HCT116 (cell line): ENCODE data around the gene EIF5B. TPM values are rescaled to one million over a fixed set of nuclear protein-coding genes. Genes with fewer than 3 reads are reported as not detected.

ENCODE experiments used
- ATAC-seq: fragments of 200-7000 bp; cut with Tn5 transposase; 2 replicates; pipeline ENCODE4 v1.9.1; 2020; ENCODE audit warnings: mild to moderate bottlenecking, moderate library complexity
- BruUV-seq: library from RNA; stranded (reverse); fragments of 400-500 nt; replicated peaks from 2 replicates; lab custom pipeline; 2021; lab: Mats Ljungman, UMichigan
- CTCF ChIA-PET: fragments of 300-600 bp; sonication (Branson Sonifier 250); formaldehyde crosslinking; loops from one replicate; lab custom pipeline; 2021; ENCODE audit warnings: antibody characterized with exemption; lab: Charles Lee
- POLR2A ChIA-PET: fragments of 300-600, 350-600 bp; sonication (Branson Sonifier 250); formaldehyde crosslinking; loops from one replicate; lab custom pipeline; 2021; ENCODE audit warnings: antibody characterized with exemption; lab: Charles Lee
- RAD21 ChIA-PET, 2 experiments: fragments of 300-600 bp; sonication (Branson Sonifier 250); formaldehyde crosslinking; loops; one replicate each; lab custom pipeline; 2023; ENCODE audit warnings: low total read pairs in 2 of 2; ENCODE audit not compliant: uncharacterized antibody in 2 of 2, unreplicated experiment in 2 of 2, low non-redundant PET in 1 of 2; lab: Charles Lee
- DNase-seq: peaks from one replicate; pipeline ENCODE4 v3.0.0-alpha.2; 2010; ENCODE audit warnings: low read depth, low spot score
- H2AFZ ChIP-seq: fragments of 200-600 bp; shearing (Covaris generic), sonication (generic); 2 replicates; pipeline ENCODE4 v1.6.1; 2017; ENCODE audit warnings: low read depth, mixed run types, mixed read lengths, antibody characterized with exemption, low read length; ENCODE audit not compliant: poor library complexity, severe bottlenecking
- H3K27ac ChIP-seq: 2 replicates; pipeline ENCODE4 v1.5.1; 2012; ENCODE audit warnings: low read depth, low read length
- H3K27me3 ChIP-seq: fragments of 200-600 bp; sonication (generic); 2 replicates; pipeline ENCODE4 v1.6.1; 2016; ENCODE audit warnings: mixed run types, low read length, mixed read lengths; ENCODE audit not compliant: insufficient read depth
- H3K36me3 ChIP-seq, 2 experiments: fragments of 200-500 bp in 1 of 2; fragments of 200-600 bp in 1 of 2; sonication (Bioruptor generic) in 1 of 2; sonication (generic) in 1 of 2; 2 replicates each; pipeline versions ENCODE4 v1.5.1 to v1.6.1; 2014 to 2016; ENCODE audit warnings: low read length in 2 of 2, inconsistent platforms in 1 of 2, mixed read lengths in 1 of 2, mixed run types in 1 of 2; ENCODE audit not compliant: insufficient read depth in 2 of 2, control insufficient read depth in 1 of 2
- H3K4me1 ChIP-seq, 2 experiments: fragments of 200-600 bp in 1 of 2; sonication (generic) in 1 of 2; 2 replicates each; pipeline versions ENCODE4 v1.5.1 to v1.6.1; 2012 to 2017; ENCODE audit warnings: low read length in 2 of 2, inconsistent platforms in 1 of 2, mild to moderate bottlenecking in 1 of 2, mixed read lengths in 1 of 2, mixed run types in 1 of 2, moderate library complexity in 1 of 2; ENCODE audit not compliant: insufficient read depth in 2 of 2, control insufficient read depth in 1 of 2
- H3K4me2 ChIP-seq: fragments of 200-600 bp; sonication (generic); 2 replicates; pipeline ENCODE4 v1.6.1; 2017; ENCODE audit warnings: mixed run types, low read length, mixed read lengths
- H3K4me3 ChIP-seq, 2 experiments: fragments of 200-600 bp in 1 of 2; sonication (generic) in 1 of 2; replicated peaks in 1 of 2; 2 replicates each; pipeline ENCODE4 v1.5.1; 2011 to 2016; ENCODE audit warnings: low read length in 2 of 2, control low read depth in 1 of 2, low read depth in 1 of 2, mild to moderate bottlenecking in 1 of 2, mixed read lengths in 1 of 2, mixed run types in 1 of 2
- H3K79me2 ChIP-seq: fragments of 200-600 bp; sonication (generic); 2 replicates; pipeline ENCODE4 v1.6.1; 2017; ENCODE audit warnings: mild to moderate bottlenecking, mixed run types, low read length, moderate library complexity, mixed read lengths; ENCODE audit not compliant: insufficient read depth
- H3K9ac ChIP-seq: fragments of 200-600 bp; sonication (generic); 2 replicates; pipeline ENCODE4 v1.6.1; 2016; ENCODE audit warnings: low read length, mixed read lengths
- H3K9me2 ChIP-seq: fragments of 200-600 bp; sonication (generic), shearing (Covaris generic); 2 replicates; pipeline ENCODE4 v1.6.1; 2017; ENCODE audit warnings: mixed run types, mild to moderate bottlenecking, moderate library complexity; ENCODE audit not compliant: insufficient read depth
- H3K9me3 ChIP-seq, 2 experiments: fragments of 200-500 bp in 1 of 2; fragments of 200-600 bp in 1 of 2; sonication (Bioruptor generic) in 1 of 2; sonication (generic) in 1 of 2; 2 replicates each; pipeline ENCODE4 v1.6.1; 2014 to 2017; ENCODE audit warnings: low read length in 2 of 2, mixed read lengths in 2 of 2, inconsistent platforms in 1 of 2, low read depth in 1 of 2, mild to moderate bottlenecking in 1 of 2, mixed run types in 1 of 2, moderate library complexity in 1 of 2; ENCODE audit not compliant: control insufficient read depth in 1 of 2, insufficient read depth in 1 of 2
- H4K20me1 ChIP-seq: fragments of 200-600 bp; sonication (generic), shearing (Covaris generic); 2 replicates; pipeline ENCODE4 v1.6.1; 2017; ENCODE audit warnings: mixed run types, mild to moderate bottlenecking, moderate library complexity; ENCODE audit not compliant: insufficient read depth
- ATF3 ChIP-seq: IDR thresholded peaks from 2 replicates; pipeline ENCODE4 v1.6.1; 2012
- CEBPB ChIP-seq: IDR thresholded peaks from 2 replicates; pipeline ENCODE4 v1.6.1; 2012; ENCODE audit warnings: low read depth
- CTCF ChIP-seq, 3 experiments: fragments of 200-600 bp in 1 of 3; sonication (generic) in 1 of 3; IDR thresholded peaks in 2 of 3; conservative IDR thresholded peaks in 1 of 3; 2 replicates each; pipeline ENCODE4 v1.5.1; 2012 to 2017; ENCODE audit warnings: low read depth in 2 of 3, low read length in 2 of 3, antibody characterized with exemption in 1 of 3, borderline replicate concordance in 1 of 3, control low read depth in 1 of 3, mild to moderate bottlenecking in 1 of 3, mixed read lengths in 1 of 3, mixed run types in 1 of 3, moderate library complexity in 1 of 3; ENCODE audit not compliant: insufficient read depth in 1 of 3
- EZH2phosphoT487 ChIP-seq: fragments of 200-600 bp; IDR thresholded peaks from 2 replicates; pipeline ENCODE4 v1.6.1; 2018; ENCODE audit warnings: antibody characterized with exemption, borderline replicate concordance
- FOSL1 ChIP-seq: IDR thresholded peaks from 2 replicates; pipeline ENCODE4 v1.6.1; 2012; ENCODE audit warnings: low read depth
- JUND ChIP-seq: IDR thresholded peaks from 2 replicates; pipeline ENCODE4 v1.6.1; 2012
- MAX ChIP-seq: IDR thresholded peaks from 2 replicates; pipeline ENCODE4 v1.6.1; 2012
- SP1 ChIP-seq: IDR thresholded peaks from 2 replicates; pipeline ENCODE4 v1.6.1; 2012; ENCODE audit warnings: low read depth
- YY1 ChIP-seq: IDR thresholded peaks from 2 replicates; pipeline ENCODE4 v1.6.1; 2011; ENCODE audit warnings: low read length, low read depth, moderate library complexity, mild to moderate bottlenecking; ENCODE audit not compliant: insufficient replicate concordance; ENCODE audit errors: extremely low read depth
- ZBTB33 ChIP-seq: IDR thresholded peaks from 2 replicates; pipeline ENCODE4 v1.6.1; 2011; ENCODE audit warnings: mild to moderate bottlenecking, low read length, moderate library complexity; ENCODE audit not compliant: insufficient replicate concordance; ENCODE audit errors: extremely low read depth
- ZFX ChIP-seq: fragments of 450-650 bp; IDR thresholded peaks from 2 replicates; pipeline ENCODE4 v1.6.1; 2017
- ZNF274 ChIP-seq: fragments of 200-500 bp; sonication (Bioruptor generic); IDR thresholded peaks from 2 replicates; pipeline ENCODE4 v1.6.1; 2014; ENCODE audit warnings: mild to moderate bottlenecking, low read depth, low read length, inconsistent platforms
- intact Hi-C: fragments of 100-400 bp; cut with micrococcal nuclease; formaldehyde crosslinking; loops from 2 replicates; pipeline ENCODE4 v1.10.0; 2022
- total RNA-seq: library from RNA; stranded (reverse); gene quantifications from one replicate; pipeline ENCODE4 v1.2.1, GENCODE V29; 2021; ENCODE audit not compliant: unreplicated experiment

EIF5B gene
- total RNA-seq, 1 experiment from 2014 or later: 65.9 TPM

- TF ChIP-seq CEBPB (no peak), ATF3 (no peak), ZNF274 (no peak), SP1 (no peak), JUND (no peak), FOSL1 (no peak)
- Histone ChIP-seq H4K20me1 (no peaks in the 10 kb centered on the region; the same call in 1 of the 2 replicates), H3K4me3 (no peak overlapping the region), H3K79me2 (peaks cover 10% of the 10 kb centered on the region), H3K36me3 (peaks cover 14 to 25% of the 10 kb centered on the region in 2 experiments), H3K27me3 (no peaks in the 10 kb centered on the region), H2AFZ (no peak overlapping the region), H3K9me3 (no peaks in the 10 kb centered on the region), H3K4me1 (no peaks in the 10 kb centered on the region), H3K9ac (no peak overlapping the region), H3K4me2 (no peak overlapping the region), H3K9me2 (no peaks in the 10 kb centered on the region), H3K27ac (no peak overlapping the region)
- ATAC-seq (no peak), DNase-seq (no peak)
- POLR2A ChIA-PET: no interaction called here
- RAD21 ChIA-PET: no interaction called here
- intact Hi-C loops: no loop called here
- CTCF ChIA-PET: no interaction called here
- no TSS peak for BruUV-seq
Observed at GRCh38 chr2:99424371-99424770, 87.2 kb downstream of the EIF5B start.

GRCh38 chr2:99425022-99425421 lies 87.8 kb downstream of the EIF5B start:
- Histone ChIP-seq H3K79me2 (peaks cover 13% of the 10 kb centered on the region), H2AFZ (no peak overlapping the region), H3K27me3 (no peaks in the 10 kb centered on the region), H3K4me3 (no peak overlapping the region), H4K20me1 (no peaks in the 10 kb centered on the region; the same call in 1 of the 2 replicates), H3K4me1 (no peaks in the 10 kb centered on the region), H3K27ac (no peak overlapping the region)
- CTCF ChIA-PET: no interaction called here
- ATAC-seq (no peak), DNase-seq (no peak)
- no TSS peak for BruUV-seq
- TF ChIP-seq ZNF274 (no peak), MAX (no peak), ATF3 (no peak), CTCF (IDR thresholded peaks at IDR 0.05 in 2 of 3, conservative IDR thresholded peaks at IDR 0.05 in 1 of 3; ENCODE audit: borderline replicate concordance in 1 of 3, insufficient read depth in 1 of 3, low read depth in 2 of 3, low read length in 2 of 3) (no peak), YY1 (no peak), JUND (no peak), ZFX (no peak), ZBTB33 (no peak), EZH2phosphoT487 (no peak)
- TF ChIP-seq, all 23 proteins: peak for 0
- ChIA-PET RAD21 (no interaction called here), POLR2A (no interaction called here)
- no peaks in the 10 kb centered on the region for H3K9me3 ChIP-seq
- no peak overlapping the region for H3K9ac ChIP-seq
- no peaks in the 10 kb centered on the region for H3K9me2 ChIP-seq
- intact Hi-C loops: no loop called here
- H3K36me3 ChIP-seq: peaks cover 18 to 22% of the 10 kb centered on the region in 2 experiments
- no peak overlapping the region for H3K4me2 ChIP-seq
